SH-SY5Y (cell line): ENCODE measurements around the gene BRCA1.

Source experiments
- GATA2 ChIP-seq: IDR thresholded peaks from 2 replicates; pipeline ENCODE4 v1.6.1; 2011; ENCODE audit warnings: mild to moderate bottlenecking, low read depth, low read length
- GATA3 ChIP-seq: IDR thresholded peaks from 2 replicates; pipeline ENCODE4 v1.6.1; 2011; ENCODE audit warnings: low read depth, mild to moderate bottlenecking, low read length, moderate library complexity

Gene BRCA1

DNA sequence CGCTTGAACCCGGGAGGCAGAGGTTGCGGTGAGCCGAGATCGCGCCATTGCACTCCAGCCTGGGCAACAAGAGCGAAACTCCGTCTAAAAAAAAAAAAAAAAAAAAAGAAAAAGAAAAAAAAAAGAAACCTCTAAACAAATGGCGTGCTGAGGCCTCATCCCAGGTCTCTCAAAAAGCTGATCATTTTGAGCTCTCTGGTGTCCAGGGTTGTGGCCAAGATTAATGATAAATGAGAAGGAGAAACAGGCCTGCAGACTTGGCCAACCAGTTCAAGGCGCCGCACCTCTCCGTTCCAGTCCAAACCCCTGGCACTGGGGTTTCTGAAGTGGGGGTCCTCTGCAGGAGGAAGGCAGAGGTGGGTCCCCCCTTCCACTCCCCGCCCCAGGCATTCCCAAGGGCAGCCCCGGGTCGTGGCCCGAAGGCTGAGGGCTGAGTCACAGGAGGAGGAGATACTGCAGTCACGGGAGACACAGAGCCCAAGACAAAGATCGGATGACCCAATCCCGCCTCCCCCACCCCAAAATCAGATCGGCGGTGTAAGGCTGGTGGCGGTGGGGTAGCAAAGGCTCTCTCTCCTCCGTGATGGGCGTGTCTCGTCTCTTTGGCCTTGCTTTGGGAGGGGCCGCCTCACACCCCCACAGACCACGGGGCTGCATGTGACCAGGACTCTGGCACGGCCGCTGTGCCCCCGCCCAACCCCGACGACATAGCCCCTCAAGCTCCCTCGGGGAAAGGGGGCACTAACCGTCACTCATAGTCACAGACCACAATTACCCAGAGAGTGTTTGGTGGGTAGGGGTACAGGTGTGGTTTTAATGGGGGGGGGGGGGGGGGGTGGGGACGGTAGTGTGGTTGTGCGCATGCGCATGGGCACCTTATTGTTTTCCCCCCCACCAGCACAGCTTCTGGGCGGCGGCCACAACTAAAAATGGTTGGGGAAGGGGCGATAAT, 104.1 kb downstream of the BRCA1 start:
- TF ChIP-seq GATA2 (no peak), GATA3 (no peak)

DNA sequence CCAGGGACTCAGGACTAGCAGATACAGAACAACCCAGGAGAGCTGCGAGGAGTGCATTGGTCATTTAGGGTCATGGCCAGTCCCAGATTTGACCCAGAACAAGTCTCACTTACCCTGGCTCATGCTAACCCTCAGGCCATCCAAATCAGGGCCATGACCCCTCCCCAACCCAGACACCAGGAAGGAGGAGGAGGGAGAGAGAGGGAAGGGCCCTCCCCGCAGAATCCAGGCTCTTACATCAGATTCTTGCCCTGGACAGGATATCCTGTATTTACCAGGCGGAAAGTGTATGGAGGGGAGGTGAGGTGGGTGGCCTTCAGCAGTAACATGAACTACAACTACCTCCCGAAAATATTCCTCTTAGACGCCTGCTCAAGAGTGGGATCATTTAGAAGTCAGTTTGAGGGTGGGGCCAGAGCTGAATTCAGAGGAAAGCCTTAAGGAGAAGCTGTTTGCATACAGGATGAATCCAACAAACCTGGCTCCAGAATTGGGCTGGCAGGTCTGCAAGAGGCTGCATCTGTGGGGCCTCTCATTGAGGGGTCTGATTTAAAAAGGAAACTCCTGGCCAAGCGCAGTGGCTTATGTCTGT, 105.0 kb downstream of the BRCA1 start:
- TF ChIP-seq GATA2: no peak
- no peak for TF ChIP-seq GATA3

DNA sequence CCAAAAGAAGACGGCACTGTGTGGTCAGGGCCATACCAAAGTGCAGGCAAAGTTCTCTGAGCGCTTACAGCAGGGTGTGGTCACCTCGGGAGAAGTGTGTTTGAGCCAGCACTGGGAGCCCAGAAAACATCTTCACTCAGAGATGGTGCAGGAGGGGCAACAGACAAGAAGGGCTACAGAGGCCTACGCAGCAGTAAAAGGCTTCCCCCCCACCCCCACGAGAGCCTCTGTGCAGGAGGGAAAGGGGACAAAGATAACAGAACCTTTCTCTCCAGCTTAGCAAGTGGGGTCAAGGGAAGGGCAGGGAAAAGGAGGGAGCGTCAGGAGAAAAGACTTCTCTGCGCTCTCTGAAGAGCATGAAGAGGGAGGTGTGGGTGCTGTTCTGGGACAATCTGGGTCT, 105.7 kb downstream of the BRCA1 start:
- TF ChIP-seq GATA3: no peak
- TF ChIP-seq GATA2: no peak

DNA sequence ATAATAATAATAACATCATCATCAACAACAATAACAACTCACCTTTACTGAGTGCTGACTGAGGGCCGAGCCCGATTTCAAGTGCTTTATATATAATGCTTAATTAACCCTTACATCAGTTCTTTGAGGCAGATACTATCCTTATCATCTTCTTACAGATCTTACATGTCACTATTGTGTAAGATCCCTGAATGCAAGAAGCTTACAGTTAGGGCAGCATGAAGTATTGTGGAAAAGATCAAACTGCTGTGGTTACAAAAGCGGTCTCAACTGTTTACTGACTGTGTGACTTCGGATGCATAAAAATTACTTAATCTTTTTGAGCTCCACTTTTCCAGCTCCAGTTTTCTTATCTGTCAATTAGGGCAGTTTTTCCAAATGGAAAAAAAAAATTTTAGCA, 106.2 kb downstream of the BRCA1 start:
- TF ChIP-seq GATA3 (no peak), GATA2 (no peak)

DNA sequence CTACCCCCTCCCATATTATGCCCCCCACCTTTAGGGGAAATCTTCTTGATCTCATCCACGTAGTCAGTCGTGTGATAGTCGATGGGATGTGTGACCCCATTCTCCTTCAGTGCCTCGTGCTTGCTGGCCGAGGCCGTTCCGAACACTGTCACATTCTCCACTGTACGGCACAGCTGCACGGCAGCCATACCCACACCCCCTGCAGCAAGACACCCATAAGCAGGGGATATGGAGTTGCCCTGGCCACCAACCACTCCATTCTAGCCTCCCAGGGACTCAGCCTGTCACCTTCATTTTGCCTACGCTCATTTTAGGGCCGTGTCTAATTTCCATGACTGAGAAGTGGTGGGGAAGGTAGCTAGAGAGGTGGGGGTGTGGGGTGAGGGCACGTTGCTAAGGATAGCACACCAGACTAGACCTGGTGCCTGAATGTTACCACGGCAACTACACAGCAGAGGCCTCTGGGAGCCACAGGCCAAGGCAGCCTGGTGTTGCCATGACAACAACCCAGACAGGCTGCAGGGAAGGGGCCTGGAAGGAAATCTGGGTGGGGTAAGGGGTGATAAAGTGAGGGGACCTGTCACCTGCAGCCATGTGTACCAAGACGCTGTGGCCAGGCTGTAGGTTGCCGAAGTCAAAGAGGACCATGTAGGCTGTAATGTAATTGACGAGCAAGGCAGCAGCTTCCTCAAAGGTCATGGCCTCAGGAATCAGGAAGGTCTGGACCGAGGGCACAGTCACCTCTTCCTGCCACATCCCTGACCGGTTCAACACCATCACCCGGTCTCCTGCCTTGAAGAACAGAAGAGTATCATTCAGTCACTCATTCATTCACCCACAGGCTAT, 106.9 kb downstream of the BRCA1 start:
- no peak for TF ChIP-seq GATA3
- no peak for TF ChIP-seq GATA2

DNA sequence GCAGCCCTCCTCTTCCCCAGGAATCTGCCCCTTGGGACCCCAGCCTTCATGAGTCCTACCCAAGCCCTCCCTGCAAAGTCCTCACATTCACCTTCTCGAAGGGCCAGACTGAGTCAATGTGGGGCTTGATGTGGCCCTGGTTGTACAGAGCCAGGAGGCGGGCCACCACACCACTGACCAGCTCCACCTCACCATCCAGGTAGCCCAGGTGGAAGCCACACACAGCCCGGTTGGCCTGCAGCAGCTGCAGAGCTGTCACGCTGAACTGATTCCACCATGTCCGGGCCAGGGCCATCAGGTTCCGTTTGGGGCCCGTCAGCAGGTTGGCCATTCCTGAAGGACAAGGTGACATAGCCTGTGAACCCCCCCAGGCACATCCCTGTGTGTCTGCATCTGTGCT, 108.9 kb downstream of the BRCA1 start:
- TF ChIP-seq GATA2: no peak
- no peak for TF ChIP-seq GATA3

DNA sequence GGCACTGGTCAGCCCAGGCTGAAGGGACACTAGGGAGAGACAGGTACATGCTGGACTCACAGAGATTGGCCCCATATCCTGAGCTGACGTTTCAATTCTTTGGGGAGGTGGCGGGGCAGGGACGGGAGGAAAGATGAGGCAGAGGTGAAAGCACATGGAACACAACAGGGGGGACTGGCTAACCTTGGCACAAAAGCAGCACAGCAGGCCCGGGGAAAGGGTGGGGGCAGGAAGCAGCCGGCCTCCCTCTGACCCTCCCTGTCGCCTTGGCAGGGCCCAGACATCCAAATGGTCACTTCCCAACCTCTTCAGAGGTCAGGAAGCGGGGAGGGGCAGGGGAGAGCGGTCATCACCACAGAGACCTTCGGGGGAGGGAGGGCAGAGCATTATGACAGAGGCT, 109.6 kb downstream of the BRCA1 start:
- no peak for TF ChIP-seq GATA3
- TF ChIP-seq GATA2: no peak

DNA sequence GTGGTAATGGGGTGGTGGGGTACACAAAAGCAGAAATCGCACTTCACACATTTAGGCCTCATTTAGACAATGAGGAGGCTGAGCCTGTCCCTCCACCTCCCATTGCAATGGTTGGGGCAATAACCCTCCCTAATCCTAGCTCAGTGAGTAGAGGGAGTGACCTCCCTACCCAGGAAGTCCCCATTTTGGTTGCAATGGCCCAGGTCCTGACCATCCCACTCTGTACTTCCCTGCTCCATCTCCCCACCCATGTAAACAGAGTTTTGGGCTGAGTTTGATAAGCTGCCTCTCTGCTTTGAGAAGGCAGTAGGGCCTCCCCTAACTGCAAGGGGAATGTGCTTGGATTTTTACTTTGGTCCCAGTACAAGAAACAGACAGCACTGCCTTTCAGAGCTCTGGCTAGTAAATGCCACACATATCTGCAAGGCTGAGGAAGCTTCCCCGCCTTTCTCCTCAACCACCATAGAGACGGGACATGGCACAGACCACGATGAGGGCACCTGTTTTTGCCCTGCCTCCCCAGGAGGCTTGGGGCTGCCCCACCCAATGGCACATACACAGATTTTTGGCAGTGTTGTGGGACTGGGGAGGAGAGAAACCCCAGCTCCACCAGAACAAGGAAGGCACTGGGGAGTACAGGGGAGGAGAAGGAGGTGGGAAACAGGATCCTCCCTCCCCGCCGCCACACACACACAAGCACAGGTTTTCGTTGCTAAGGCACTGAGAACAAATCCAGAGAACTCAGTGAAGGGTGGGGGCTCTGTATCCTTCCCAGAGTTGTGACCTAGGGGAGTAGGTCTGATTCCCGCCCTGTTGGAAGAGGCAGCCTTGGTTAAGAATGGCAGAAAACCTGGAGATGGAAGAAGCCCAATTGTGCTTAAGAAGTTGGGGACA, 110.3 kb downstream of the BRCA1 start:
- TF ChIP-seq GATA2 (no peak), GATA3 (no peak)

DNA sequence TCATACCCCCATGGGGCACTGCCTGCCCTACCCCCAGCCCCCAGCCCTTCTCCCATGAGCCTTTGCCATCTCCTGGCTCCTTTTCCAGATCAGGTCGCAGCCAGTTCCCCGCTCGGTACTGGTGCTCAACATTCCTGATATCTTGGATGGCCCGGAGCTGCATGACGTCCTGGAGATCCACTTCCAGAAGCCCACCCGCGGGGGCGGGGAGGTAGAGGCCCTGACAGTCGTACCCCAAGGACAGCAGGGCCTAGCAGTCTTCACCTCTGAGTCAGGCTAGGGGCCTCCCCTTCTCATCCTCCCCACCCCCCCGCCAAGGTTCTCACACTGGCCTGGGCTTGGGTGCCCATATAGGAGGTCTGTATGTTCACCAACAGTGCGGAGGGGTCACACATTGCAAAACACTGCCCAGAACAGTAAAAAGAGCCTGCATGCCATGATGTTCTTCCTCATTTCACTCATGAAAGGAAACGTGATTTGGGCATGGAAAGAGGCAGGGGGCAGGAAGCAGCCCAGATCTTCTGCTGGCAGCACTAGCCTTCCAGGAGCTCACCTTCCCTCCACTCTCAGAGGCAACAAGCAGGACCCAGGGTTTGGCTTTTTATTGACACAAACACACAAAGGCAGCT, 111.0 kb downstream of the BRCA1 start:
- no peak for TF ChIP-seq GATA3
- no peak for TF ChIP-seq GATA2

DNA sequence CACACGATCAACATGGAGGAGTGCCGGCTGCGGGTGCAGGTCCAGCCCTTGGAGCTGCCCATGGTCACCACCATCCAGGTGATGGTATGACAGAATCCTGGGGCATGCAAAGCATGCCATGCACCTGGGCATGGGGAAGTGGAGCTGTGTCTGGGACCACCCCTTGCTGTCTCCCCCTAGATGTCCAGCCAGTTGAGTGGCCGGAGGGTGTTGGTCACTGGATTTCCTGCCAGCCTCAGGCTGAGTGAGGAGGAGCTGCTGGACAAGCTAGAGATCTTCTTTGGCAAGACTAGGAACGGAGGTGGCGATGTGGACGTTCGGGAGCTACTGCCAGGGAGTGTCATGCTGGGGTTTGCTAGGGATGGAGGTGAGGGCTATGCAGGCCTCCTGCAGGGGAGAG, 111.9 kb downstream of the BRCA1 start:
- TF ChIP-seq GATA2 (no peak), GATA3 (no peak)

DNA sequence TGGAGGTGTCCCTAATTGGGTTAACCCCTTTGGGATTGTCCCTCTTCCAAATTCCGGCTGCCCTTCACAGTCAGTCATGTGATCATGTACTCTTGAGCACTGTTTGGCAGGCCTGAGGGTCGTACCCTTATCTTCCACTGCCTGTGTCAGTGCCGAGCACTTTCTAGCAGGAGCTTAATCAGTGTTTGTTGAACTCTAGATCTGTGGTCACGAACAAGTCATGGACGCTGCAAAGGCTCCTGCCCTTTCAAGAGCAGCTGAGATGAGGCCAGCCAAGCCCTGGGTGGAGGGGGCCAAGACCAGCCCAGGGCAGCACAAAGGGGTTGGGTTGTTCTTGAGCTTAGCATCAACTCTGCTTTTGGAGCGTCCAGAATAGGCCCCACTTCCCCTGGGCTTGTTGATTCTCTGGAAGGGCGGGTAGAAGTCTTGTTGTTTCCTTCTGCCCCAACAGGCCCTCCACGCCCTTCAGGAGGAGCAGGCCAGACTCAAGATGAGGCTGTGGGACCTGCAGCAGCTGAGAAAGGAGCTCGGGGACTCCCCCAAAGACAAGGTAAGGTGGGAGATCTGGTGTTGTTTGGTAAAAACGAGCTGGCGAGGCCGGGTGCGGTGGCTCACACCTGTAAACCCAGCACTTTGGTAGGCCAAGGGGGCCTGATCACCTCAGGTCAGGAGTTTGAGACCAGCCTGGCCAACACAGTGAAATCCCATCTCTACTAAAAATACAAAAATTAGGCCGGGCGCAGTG, 113.3 kb downstream of the BRCA1 start:
- no peak for TF ChIP-seq GATA3
- TF ChIP-seq GATA2: no peak

DNA sequence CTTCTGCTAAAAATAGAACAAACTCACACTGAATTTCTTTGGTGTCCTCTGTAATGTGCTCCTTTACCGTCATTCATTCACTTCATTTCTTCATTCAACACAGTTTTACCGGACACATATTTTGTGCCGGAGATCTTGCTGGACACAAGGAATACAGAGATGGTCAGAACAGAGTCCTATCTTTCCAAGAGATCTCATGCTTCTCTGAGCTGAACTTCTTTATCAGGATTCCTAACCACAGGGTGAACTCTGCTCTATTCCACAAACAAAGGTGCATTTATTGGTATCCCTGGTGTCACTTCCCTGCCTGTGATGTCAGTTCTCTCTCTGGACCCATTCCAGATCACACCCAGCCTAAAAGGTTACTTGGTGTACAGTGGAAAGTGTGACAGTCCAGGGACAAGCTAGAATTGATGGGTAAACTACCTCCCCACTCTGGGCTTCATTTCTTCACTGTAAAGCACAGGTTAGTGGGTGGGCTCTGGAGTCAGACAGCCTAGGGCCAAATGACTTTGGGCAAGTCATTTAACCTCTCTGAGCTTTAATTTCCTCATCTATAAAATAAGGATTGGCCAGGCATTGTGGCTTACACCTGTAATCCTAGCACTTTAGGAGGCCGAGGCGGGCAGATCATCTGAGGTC, 114.4 kb downstream of the BRCA1 start:
- no peak for TF ChIP-seq GATA2
- TF ChIP-seq GATA3: no peak
